SK-N-SH treated with all-trans-retinoic acid at 6 μM for 48 hours (cell line): ENCODE data around the gene PRKCZ.

Experiments
- OSR1 ChIP-seq: fragments of 250-450 bp; sonication (Bioruptor Pico); IDR thresholded peaks from 2 replicates; pipeline ENCODE4 v1.8.0; 2022; ENCODE audit warnings: moderate library complexity, mild to moderate bottlenecking, inconsistent platforms
- PATZ1 ChIP-seq: fragments of 250-450 bp; sonication (Bioruptor Pico); IDR thresholded peaks from 2 replicates; pipeline ENCODE4 v1.8.0; 2020; ENCODE audit warnings: mild to moderate bottlenecking, moderate library complexity, borderline replicate concordance
- TOX ChIP-seq: fragments of 250-450 bp; sonication (Bioruptor Pico); IDR thresholded peaks from 2 replicates; pipeline ENCODE4 v1.8.0; 2021; ENCODE audit warnings: mild to moderate bottlenecking, moderate library complexity, borderline replicate concordance
- ZNF70 ChIP-seq: fragments of 450-650 bp; formaldehyde crosslinking; IDR thresholded peaks from 2 replicates; pipeline ENCODE4 v1.5.0; 2020; ENCODE audit warnings: mild to moderate bottlenecking, moderate library complexity

DNA sequence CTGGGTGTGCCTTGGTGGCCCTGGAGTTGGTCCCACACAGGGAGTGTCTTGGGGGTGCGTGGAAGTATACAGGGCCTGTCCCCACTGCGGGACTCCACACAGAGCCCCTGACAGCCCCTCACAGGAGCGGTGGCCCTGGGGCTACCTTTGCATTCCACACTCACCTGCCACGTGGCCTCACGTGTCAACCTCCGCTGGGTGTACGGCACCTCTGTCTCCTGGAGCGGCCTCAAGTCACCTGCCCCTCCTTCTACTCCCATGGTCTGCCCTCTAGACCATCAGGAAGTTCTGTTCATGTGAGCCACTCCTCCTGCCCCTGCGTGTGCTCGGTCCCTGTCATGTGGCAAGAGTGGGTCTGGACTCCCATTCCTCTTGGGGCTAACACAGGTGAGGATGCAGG, 85.7 kb downstream of the PRKCZ start:
- TF ChIP-seq OSR1 (no peak), PATZ1 (CRISPR knock-in tag) (no peak), TOX (no peak), ZNF70 (CRISPR knock-in tag) (no peak)
